Measurements from ENCODE around the gene ADRA2B.

- TF ChIP-seq CTCF (IDR thresholded peaks at IDR 0.05) (no peak), POLR2A (IDR thresholded peaks at IDR 0.05) (no peak), POLR2AphosphoS5 (IDR thresholded peaks at IDR 0.05) (no peak), EP300 (IDR thresholded peaks at IDR 0.05; ENCODE audit: low read depth) (no peak)
These were observed 11.0 kb downstream of the ADRA2B start for GRCh38 chr2:96105152-96105915.
